GM12892 (cell line): ENCODE data around the gene CDH4.

Experiments
- POLR2A ChIP-seq: IDR thresholded peaks from 2 replicates; pipeline ENCODE4 v1.6.1; 2011; ENCODE audit warnings: low read depth, low read length, control low read depth
- POLR2AphosphoS5 ChIP-seq: IDR thresholded peaks from 2 replicates; pipeline ENCODE4 v1.6.1; 2011; ENCODE audit warnings: low read depth, low read length, control low read depth

DNA sequence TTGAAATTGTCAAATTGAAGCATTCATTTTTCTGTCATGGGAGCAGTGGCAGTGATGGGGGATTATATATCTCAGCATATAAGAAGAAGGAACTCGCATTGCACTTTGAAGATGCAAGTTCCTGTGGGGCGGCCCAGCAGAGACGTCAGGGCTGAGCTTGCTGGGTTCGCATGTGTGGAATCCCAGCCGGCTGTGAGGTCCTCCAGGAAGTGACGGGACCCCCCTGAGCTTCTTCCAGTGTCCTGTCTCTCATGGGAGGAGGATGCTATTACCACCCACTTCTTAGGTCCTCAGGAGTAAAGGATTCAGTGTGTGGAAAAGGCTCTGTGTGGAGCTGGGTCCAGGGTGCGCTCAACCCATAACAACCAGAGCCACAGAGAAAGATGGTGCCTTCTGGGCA is 201.2 kb downstream of the CDH4 start:
- TF ChIP-seq POLR2A: no peak
- no peak for TF ChIP-seq POLR2AphosphoS5
